Sigmoid colon (tissue), 7 donors: Measurements from ENCODE around the gene SUSD4. TPM values are rescaled to one million over a fixed set of nuclear protein-coding genes. Genes with fewer than 3 reads are reported as not detected.

Experiments used
- DNase-seq: peaks from one replicate; pipeline ENCODE4 v3.0.0-alpha.2; 2019
- H3K27ac ChIP-seq, 4 donors: fragments of 200-600 bp; sonication (generic); one replicate each; pipeline ENCODE4 v1.5.1; 2016 to 2019; ENCODE audit warnings: mild to moderate bottlenecking in 1 of 4
- H3K27me3 ChIP-seq, 3 donors: fragments of 200-600 bp; sonication (generic); one replicate each; pipeline ENCODE4 v1.5.1; 2019; ENCODE audit warnings: mild to moderate bottlenecking in 1 of 3
- H3K36me3 ChIP-seq, 4 donors: fragments of 200-600 bp; sonication (generic); one replicate each; pipeline ENCODE4 v1.5.1; 2016 to 2019
- H3K4me1 ChIP-seq, 4 donors: fragments of 200-600 bp; sonication (generic); one replicate each; pipeline ENCODE4 v1.5.1; 2017 to 2019
- H3K4me3 ChIP-seq, 4 donors: fragments of 200-600 bp; sonication (generic); one replicate each; pipeline ENCODE4 v1.5.1; 2017 to 2019; ENCODE audit warnings: mild to moderate bottlenecking in 2 of 4, moderate library complexity in 1 of 4
- H3K9me3 ChIP-seq, 4 donors: fragments of 200-600 bp in 3 of 4; sonication (generic) in 3 of 4; one replicate each; pipeline versions ENCODE4 v1.5.1 to v1.6.1; 2013 to 2019
- EP300 ChIP-seq, 4 donors: sonication (generic); formaldehyde crosslinking; IDR thresholded peaks; one replicate each; pipeline ENCODE4 v1.6.1; 2017; ENCODE audit warnings: antibody characterized with exemption in 4 of 4
- POLR2A ChIP-seq, 2 donors: fragments of 450-650 bp; IDR thresholded peaks; one replicate each; pipeline ENCODE4 v1.6.1; 2016; ENCODE audit warnings: antibody characterized with exemption in 2 of 2, mild to moderate bottlenecking in 2 of 2, moderate library complexity in 2 of 2
- POLR2AphosphoS5 ChIP-seq, 4 donors: sonication (generic); formaldehyde crosslinking; IDR thresholded peaks; one replicate each; pipeline ENCODE4 v1.6.1; 2017; ENCODE audit warnings: antibody characterized with exemption in 4 of 4
- WGBS, 2 donors: extraction: QIAGEN DNeasy Blood & Tissue Kit; methylation state at CpG; one replicate each; pipeline ENCODE4 v1.1.7; 2013; 5-methylcytosine and 5-hydroxymethylcytosine counted together
- intact Hi-C: fragments of 100-400 bp; cut with DNase I; formaldehyde crosslinking; loops from one replicate; pipeline ENCODE4 v1.15.1; 2023
- polyA plus RNA-seq, 3 donors: library from polyadenylated mRNA; stranded (reverse); fragments of 200-250 nt; gene quantifications; one replicate each; pipeline ENCODE4 v1.2.3, GENCODE V29; 2013
- total RNA-seq, 4 donors: library from RNA; depleted of rRNA; stranded (reverse); fragments of >200 nt; gene quantifications; one replicate each; pipeline ENCODE4 v1.1.0, GENCODE V29; 2016
- TF ChIP-seq, protein P1 (sequence below), 4 experiments: fragments of 450-650 bp in 3 of 4; fragments of 200-600 bp in 1 of 4; IDR thresholded peaks; one replicate each; pipeline ENCODE4 v1.5.1; 2016 to 2019; ENCODE audit warnings: antibody characterized with exemption in 4 of 4, mild to moderate bottlenecking in 3 of 4, moderate library complexity in 2 of 4
- donor health status: healthy with polysubstance abuse.
- donor health status: Bipolar disorder and iron deficiency.
- donor health status: healthy.

Gene SUSD4
- total and polyA plus RNA-seq, 7 donors, result 0.57 to 3.9 (median 0.82) TPM; not detected in 1

DNA sequence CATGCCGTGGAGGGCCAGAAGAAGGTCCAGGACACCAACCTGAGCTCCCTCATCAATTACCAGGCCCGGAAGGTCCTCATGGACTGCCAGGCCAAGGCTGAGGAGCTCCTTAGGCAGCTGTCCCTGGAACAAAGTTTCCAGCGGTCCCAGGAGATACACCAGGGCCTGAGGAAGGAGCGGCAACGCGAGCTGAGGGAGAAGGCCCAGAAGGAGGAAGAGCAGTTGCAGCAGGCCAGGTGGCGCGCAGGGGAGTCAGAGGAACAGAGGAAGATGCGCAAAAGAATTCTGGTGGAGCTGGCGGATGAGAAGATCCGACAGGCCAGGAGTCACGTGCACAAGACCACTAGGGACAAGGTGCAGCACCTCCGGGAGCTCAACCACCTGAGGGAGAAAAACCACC lies 30.7 kb upstream of the SUSD4 start:
- H3K27me3 ChIP-seq, result peaks cover 0 to 12% (median 3%) of the 10 kb centered on the region in 3 donors
- H3K36me3 ChIP-seq, result no peaks in the 10 kb centered on the region
- TF ChIP-seq, protein P1, sequence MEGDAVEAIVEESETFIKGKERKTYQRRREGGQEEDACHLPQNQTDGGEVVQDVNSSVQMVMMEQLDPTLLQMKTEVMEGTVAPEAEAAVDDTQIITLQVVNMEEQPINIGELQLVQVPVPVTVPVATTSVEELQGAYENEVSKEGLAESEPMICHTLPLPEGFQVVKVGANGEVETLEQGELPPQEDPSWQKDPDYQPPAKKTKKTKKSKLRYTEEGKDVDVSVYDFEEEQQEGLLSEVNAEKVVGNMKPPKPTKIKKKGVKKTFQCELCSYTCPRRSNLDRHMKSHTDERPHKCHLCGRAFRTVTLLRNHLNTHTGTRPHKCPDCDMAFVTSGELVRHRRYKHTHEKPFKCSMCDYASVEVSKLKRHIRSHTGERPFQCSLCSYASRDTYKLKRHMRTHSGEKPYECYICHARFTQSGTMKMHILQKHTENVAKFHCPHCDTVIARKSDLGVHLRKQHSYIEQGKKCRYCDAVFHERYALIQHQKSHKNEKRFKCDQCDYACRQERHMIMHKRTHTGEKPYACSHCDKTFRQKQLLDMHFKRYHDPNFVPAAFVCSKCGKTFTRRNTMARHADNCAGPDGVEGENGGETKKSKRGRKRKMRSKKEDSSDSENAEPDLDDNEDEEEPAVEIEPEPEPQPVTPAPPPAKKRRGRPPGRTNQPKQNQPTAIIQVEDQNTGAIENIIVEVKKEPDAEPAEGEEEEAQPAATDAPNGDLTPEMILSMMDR (IDR thresholded peaks at IDR 0.05), result no peak
- TF ChIP-seq POLR2A (IDR thresholded peaks at IDR 0.05) (no peak), POLR2AphosphoS5 (IDR thresholded peaks at IDR 0.05) (no peak), EP300 (IDR thresholded peaks at IDR 0.05) (no peak)
- no peaks in the 10 kb centered on the region for H3K9me3 ChIP-seq
- DNase-seq, result no peak
- H3K27ac ChIP-seq, result no peak overlapping the region
- intact Hi-C loops, result no loop called here
- peaks cover 0 to 14% (median 6%) of the 10 kb centered on the region in 4 donors for H3K4me1 ChIP-seq
- WGBS, 2 donors, result 93 to 95% methylated on average over 13 of the region's 13 CpGs
- no peak overlapping the region for H3K4me3 ChIP-seq

DNA sequence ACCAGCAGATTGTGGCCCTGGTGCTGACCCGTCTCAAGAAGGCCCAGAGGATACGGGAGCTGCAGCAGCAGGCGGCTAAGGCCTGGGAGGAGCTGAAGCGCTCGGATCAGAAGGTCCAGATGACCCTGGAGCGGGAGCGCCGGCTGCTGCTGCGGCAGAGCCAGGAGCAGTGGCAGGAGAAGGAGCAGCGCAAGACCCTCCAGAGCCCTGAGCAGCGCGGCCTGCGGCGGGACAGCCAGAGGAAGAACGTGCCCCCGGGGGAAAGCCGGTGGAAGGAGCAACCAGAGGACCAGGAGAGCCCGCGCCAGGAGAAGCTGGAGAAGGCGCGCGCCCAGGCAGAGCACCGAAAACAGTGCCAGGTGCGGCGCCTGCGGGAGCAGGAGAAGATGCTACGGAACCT lies 30.3 kb upstream of the SUSD4 start:
- Histone ChIP-seq H3K27ac (no peak overlapping the region), H3K36me3 (no peaks in the 10 kb centered on the region), H3K4me3 (no peak overlapping the region), H3K27me3 (peaks cover 0 to 12% (median 3%) of the 10 kb centered on the region in 3 donors), H3K9me3 (no peaks in the 10 kb centered on the region), H3K4me1 (peaks cover 0 to 14% (median 6%) of the 10 kb centered on the region in 4 donors)
- 95 to 96% methylated on average over 27 of the region's 27 CpGs for WGBS, 2 donors
- intact Hi-C loops, result no loop called here
- no peak for TF ChIP-seq POLR2AphosphoS5 (IDR thresholded peaks at IDR 0.05)
- TF ChIP-seq, protein P1 (IDR thresholded peaks at IDR 0.05), result no peak
- no peak for TF ChIP-seq EP300 (IDR thresholded peaks at IDR 0.05)
- no peak for TF ChIP-seq POLR2A (IDR thresholded peaks at IDR 0.05)
- DNase-seq, result no peak

DNA sequence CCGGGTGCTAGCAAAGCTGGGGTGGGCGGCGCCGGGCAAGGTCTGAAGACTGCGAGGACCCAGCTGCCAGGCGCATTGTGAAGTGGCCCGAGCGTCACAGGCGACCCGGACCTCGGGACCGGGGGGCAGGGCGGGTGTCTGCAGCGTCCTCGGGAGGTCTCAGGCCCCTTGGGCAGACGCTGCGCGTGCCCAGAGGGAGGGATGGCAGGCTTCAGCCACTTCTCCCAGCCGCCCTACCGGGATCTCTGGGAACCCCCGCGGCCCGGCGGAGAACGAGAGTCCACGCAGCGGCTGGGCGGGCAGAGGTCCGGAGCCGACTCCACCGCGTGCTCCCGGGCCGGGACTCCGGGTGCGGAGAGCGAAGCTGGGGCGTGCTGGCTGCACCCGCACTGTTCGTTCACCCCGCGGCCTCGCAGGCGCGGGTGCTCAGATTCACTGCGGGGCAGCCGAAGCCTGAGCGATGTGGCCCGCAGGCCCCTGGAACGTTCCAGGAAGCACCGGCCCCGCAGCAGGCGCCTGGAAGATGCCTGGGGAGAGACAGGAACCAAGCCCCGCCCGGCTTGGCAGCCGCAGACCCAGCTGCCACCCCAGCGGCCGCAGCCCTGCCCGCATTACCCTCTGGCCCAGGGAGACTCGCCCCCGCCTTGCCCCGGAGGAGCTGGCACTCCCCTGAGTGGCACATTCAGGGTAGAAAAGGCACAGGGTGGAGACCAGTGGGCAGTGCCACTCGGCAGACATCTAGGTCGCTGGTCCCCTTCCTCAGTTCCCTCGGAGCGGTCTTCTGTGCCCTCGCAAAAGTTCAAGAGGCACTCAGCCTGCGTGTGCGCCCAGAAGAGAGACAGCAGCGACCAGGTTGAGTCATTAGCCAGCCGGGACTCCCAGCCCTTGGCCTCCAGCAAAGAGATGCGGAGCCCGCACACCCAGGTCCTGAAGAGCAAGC lies 29.6 kb upstream of the SUSD4 start, which contains the start of gene CCDC185:
Gene CCDC185, plus strand, starts transcription at position 141 of the 940 bp plus-strand sequence. Its CDS starts 61 bp downstream, at position 202.
- Histone ChIP-seq H3K4me3 (peak within 1 kb of the TSS; percentile 4 to 50 (median 42)), H3K9me3 (no peaks in the 10 kb centered on the region), H3K4me1 (peaks cover 0 to 14% (median 6%) of the 10 kb centered on the region in 4 donors), H3K27ac (no peak within 1 kb of the TSS), H3K36me3 (no peaks in the 10 kb centered on the region), H3K27me3 (peaks cover 0 to 12% (median 3%) of the 10 kb centered on the region in 3 donors)
- TF ChIP-seq POLR2A (IDR thresholded peaks at IDR 0.05), result no peak
- no peak for DNase-seq
- 13 to 39% methylated on average over 73 of the region's 73 CpGs for WGBS, 2 donors
- intact Hi-C loops, result no loop called here

DNA sequence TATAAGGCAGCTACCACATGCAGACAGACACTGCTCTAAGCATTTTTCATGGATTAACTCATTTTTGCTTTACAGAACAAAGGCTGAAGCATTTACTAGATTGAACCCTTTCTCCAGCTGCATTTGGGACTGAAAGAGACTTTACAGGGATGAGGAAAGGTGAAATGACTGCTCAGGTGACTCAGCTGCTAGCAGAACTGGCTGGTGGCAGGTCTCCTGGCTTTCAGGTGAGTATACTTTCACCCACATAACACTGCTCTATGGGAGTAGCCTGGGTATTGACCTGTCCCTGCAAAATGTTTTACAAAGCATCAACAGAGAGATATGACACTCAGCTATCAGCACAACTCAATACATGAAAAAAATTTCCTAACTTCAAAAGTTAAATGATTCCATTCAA lies 26.6 kb upstream of the SUSD4 start:
- no peak for DNase-seq
- Histone ChIP-seq H3K36me3 (no peaks in the 10 kb centered on the region), H3K27me3 (peaks cover 0 to 12% (median 3%) of the 10 kb centered on the region in 3 donors), H3K9me3 (no peaks in the 10 kb centered on the region), H3K4me3 (no peak overlapping the region), H3K27ac (no peak overlapping the region), H3K4me1 (peaks cover 0 to 14% (median 6%) of the 10 kb centered on the region in 4 donors)
- TF ChIP-seq EP300 (IDR thresholded peaks at IDR 0.05), result no peak
- no peak for TF ChIP-seq POLR2A (IDR thresholded peaks at IDR 0.05)
- TF ChIP-seq, protein P1 (IDR thresholded peaks at IDR 0.05), result no peak
- TF ChIP-seq POLR2AphosphoS5 (IDR thresholded peaks at IDR 0.05), result no peak
- intact Hi-C loops, result no loop called here

DNA sequence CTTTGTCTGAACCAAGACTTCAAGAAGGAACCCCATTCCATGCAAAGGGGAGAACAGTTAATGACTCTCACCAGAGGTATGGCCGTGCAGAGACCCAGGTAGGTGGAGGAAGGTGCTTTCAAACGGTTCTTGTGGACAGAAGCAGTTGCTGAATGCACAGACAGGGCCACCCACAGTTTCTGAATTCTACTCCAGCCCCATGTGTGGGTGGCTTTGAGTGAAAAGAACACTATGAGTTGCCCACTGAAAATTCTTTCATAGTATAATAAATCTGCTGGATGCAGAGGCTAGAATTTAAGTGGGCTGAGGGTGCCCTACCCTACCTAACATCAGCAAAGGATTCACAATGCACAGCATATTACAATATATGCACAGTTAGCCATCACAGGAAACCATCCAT lies 22.0 kb upstream of the SUSD4 start:
- 66 to 73% methylated on average over 2 of the region's 2 CpGs for WGBS, 2 donors
- TF ChIP-seq POLR2AphosphoS5 (IDR thresholded peaks at IDR 0.05) (no peak), EP300 (IDR thresholded peaks at IDR 0.05) (no peak), POLR2A (IDR thresholded peaks at IDR 0.05) (no peak)
- TF ChIP-seq, protein P1 (IDR thresholded peaks at IDR 0.05), result no peak
- Histone ChIP-seq H3K27ac (no peak overlapping the region), H3K36me3 (no peaks in the 10 kb centered on the region), H3K4me1 (no peaks in the 10 kb centered on the region), H3K9me3 (no peaks in the 10 kb centered on the region), H3K27me3 (no peaks in the 10 kb centered on the region), H3K4me3 (no peak overlapping the region)
- DNase-seq, result no peak
- intact Hi-C loops, result no loop called here
